ENCODE measurements around the gene TRMT2A. TPM values are rescaled to one million over a fixed set of nuclear protein-coding genes. Genes with fewer than 3 reads are reported as not detected.

Gene TRMT2A
- total RNA-seq, 1 donor from 2014 or later = 78.5 TPM

- Mint-ChIP-seq H3K4me3 (ENCODE audit: low read depth) (peak overlapping the region; percentile 92), H3K27me3 (no peaks in the 10 kb centered on the region), H3K4me1 (ENCODE audit: low read depth) (peaks cover 45% of the 10 kb centered on the region), H3K36me3 (ENCODE audit: insufficient read depth) (peaks cover 3% of the 10 kb centered on the region), H3K27ac (peak overlapping the region; percentile 98), H3K9me3 (ENCODE audit: low read depth) (no peaks in the 10 kb centered on the region)
- peak; percentile 48 for DNase-seq (ENCODE audit: low spot score, unreplicated experiment)
- TF ChIP-seq CTCF (IDR thresholded peaks at IDR 0.05; ENCODE audit: unreplicated experiment) = no peak
These were observed 36.6 kb downstream of the TRMT2A start for GRCh38 chr22:20080445-20080775.

- peak within 1 kb of the TSS; percentile 98 for H3K27ac Mint-ChIP-seq
- peaks cover 2% of the 10 kb centered on the region for H3K36me3 Mint-ChIP-seq (ENCODE audit: insufficient read depth)
These were observed 37.1 kb downstream of the TRMT2A start, which contains the start of gene DGCR8 for GRCh38 chr22:20079745-20080444. Gene DGCR8 (plus strand): TSS chr22:20080241. CDS start chr22:20085964, 5,723 bp downstream.

GRCh38 chr22:20076627-20077172, 40.3 kb downstream of the TRMT2A start:
- Mint-ChIP-seq H3K27me3 (peaks cover 1% of the 10 kb centered on the region), H3K9me3 (ENCODE audit: low read depth) (no peaks in the 10 kb centered on the region), H3K4me1 (ENCODE audit: low read depth) (peaks cover 14% of the 10 kb centered on the region), H3K27ac (peak overlapping the region; percentile 57), H3K4me3 (ENCODE audit: low read depth) (no peak overlapping the region), H3K36me3 (ENCODE audit: insufficient read depth) (no peaks in the 10 kb centered on the region)
- TF ChIP-seq CTCF (IDR thresholded peaks at IDR 0.05; ENCODE audit: unreplicated experiment) = no peak
- no peak for DNase-seq (ENCODE audit: low spot score, unreplicated experiment)

More at GRCh38 chr22:20079745-20080444, 37.1 kb downstream of the TRMT2A start, which contains the start of gene DGCR8:
- no peak for TF ChIP-seq CTCF (IDR thresholded peaks at IDR 0.05; ENCODE audit: unreplicated experiment)
- no peaks in the 10 kb centered on the region for H3K9me3 Mint-ChIP-seq (ENCODE audit: low read depth)
- peak; percentile 84 for DNase-seq (ENCODE audit: low spot score, unreplicated experiment)
- no peaks in the 10 kb centered on the region for H3K27me3 Mint-ChIP-seq
- peaks cover 40% of the 10 kb centered on the region for H3K4me1 Mint-ChIP-seq (ENCODE audit: low read depth)
- peak within 1 kb of the TSS; percentile 92 for H3K4me3 Mint-ChIP-seq (ENCODE audit: low read depth)

- peak overlapping the region; percentile 13 for H3K27ac Mint-ChIP-seq
- no peak for TF ChIP-seq CTCF (IDR thresholded peaks at IDR 0.05; ENCODE audit: unreplicated experiment)
- H3K9me3 Mint-ChIP-seq (ENCODE audit: low read depth) = no peaks in the 10 kb centered on the region
- H3K4me1 Mint-ChIP-seq (ENCODE audit: low read depth) = no peaks in the 10 kb centered on the region
- H3K36me3 Mint-ChIP-seq (ENCODE audit: insufficient read depth) = no peaks in the 10 kb centered on the region
- DNase-seq (ENCODE audit: low spot score, unreplicated experiment) = no peak
- no peak overlapping the region for H3K4me3 Mint-ChIP-seq (ENCODE audit: low read depth)
- peaks cover 6% of the 10 kb centered on the region for H3K27me3 Mint-ChIP-seq
These were observed 45.5 kb downstream of the TRMT2A start for GRCh38 chr22:20071524-20071972.

- H3K4me3 Mint-ChIP-seq (ENCODE audit: low read depth) = no peak overlapping the region
- H3K4me1 Mint-ChIP-seq (ENCODE audit: low read depth) = no peaks in the 10 kb centered on the region
- H3K9me3 Mint-ChIP-seq (ENCODE audit: low read depth) = no peaks in the 10 kb centered on the region
- DNase-seq (ENCODE audit: low spot score, unreplicated experiment) = no peak
- TF ChIP-seq CTCF (IDR thresholded peaks at IDR 0.05; ENCODE audit: unreplicated experiment) = no peak
- peaks cover 6% of the 10 kb centered on the region for H3K27me3 Mint-ChIP-seq
- no peaks in the 10 kb centered on the region for H3K36me3 Mint-ChIP-seq (ENCODE audit: insufficient read depth)
- no peak overlapping the region for H3K27ac Mint-ChIP-seq
These were observed 47.5 kb downstream of the TRMT2A start for GRCh38 chr22:20069331-20070042.
